Measurements from ENCODE around the gene MED29. TPM values are rescaled to one million over a fixed set of nuclear protein-coding genes. Genes with fewer than 3 reads are reported as not detected.

Gene MED29
- total and polyA plus RNA-seq, 10 of the 15 experiments (the other 5 are each of a cell fraction or from before 2014, with no cell fraction given), result 3.2 to 36.6 (median 22.8) TPM

- Histone ChIP-seq H4K20me1 (ENCODE audit: control insufficient read depth, insufficient read depth) (no peaks in the 10 kb centered on the region), H3K9ac (ENCODE audit: control insufficient read depth, insufficient read depth, low read length) (peak within 1 kb of the TSS; percentile 80), H3K4me2 (ENCODE audit: control insufficient read depth, insufficient read depth) (peak within 1 kb of the TSS; percentile 92), H3K36me3 (ENCODE audit: control insufficient read depth in 2 of 2, insufficient read depth in 2 of 2, low read length in 1 of 2) (peaks cover 2 to 6% of the 10 kb centered on the region in 2 experiments; a peak in 2 of 4 replicates), H3K27me3 (replicated peaks in 1 of 2; ENCODE audit: control insufficient read depth in 2 of 2, insufficient read depth in 2 of 2, low read length in 1 of 2) (no peaks in the 10 kb centered on the region), H3K4me1 (ENCODE audit: control insufficient read depth, insufficient read depth, low read length) (peaks cover 45% of the 10 kb centered on the region), H3K79me2 (ENCODE audit: control insufficient read depth, insufficient read depth, low read length) (peaks cover 62% of the 10 kb centered on the region), H2AFZ (ENCODE audit: control insufficient read depth, low read depth, low read length) (no peak within 1 kb of the TSS), H3K9me3 (replicated peaks; ENCODE audit: control insufficient read depth, insufficient read depth, low read length) (no peaks in the 10 kb centered on the region), H3K4me3 (peak within 1 kb of the TSS; percentile 98), H3K27ac (ENCODE audit: control insufficient read depth, insufficient read depth) (peak within 1 kb of the TSS; percentile 100)
- under 1% methylated on average over 36 of the region's 56 CpGs for WGBS (ENCODE audit: insufficient coverage, insufficient replicate concordance, low lambda C conversion rate, missing lambda C conversion rate)
- FAIRE-seq, result peak; percentile 89
- SMC1A ChIA-PET (ENCODE audit: uncharacterized antibody, unreplicated experiment), result interaction anchor here (1.1 to 3.0 kb wide), 3 partner anchors 8 to 16 kb away, joined by 3 to 18 read pairs (median 4); partner anchors contain the start of genes MED29 and PAF1
- POLR2A ChIA-PET, result interaction anchor here (0.6 to 3.9 kb wide), 8 partner anchors 9 to 1931 kb away, joined by 3 to 39 read pairs (median 4); partner anchors contain the start of genes MED29, PAF1, RPS16 and SUPT5H
- in situ Hi-C loops (cut with MboI) (no loop called here), intact Hi-C loops (cut with micrococcal nuclease; ENCODE audit: unreplicated experiment) (loop anchor here (10.0 kb wide), 1 partner anchor 432 kb away; the partner anchor contains the start of gene FBXO17)
- RAD21 ChIA-PET (ENCODE audit: unreplicated experiment), result interaction anchor here (0.9 to 4.5 kb wide), 2 partner anchors 9 to 71 kb away, joined by 4 to 37 read pairs; no protein-coding TSS in a partner anchor
- CTCF ChIA-PET, result interaction anchor here (0.8 kb wide), 1 partner anchor 9 kb away, joined by 4 read pairs; no protein-coding TSS in a partner anchor
- BruUV-seq (replicated peaks), result TSS peak; percentile 81
- peak; percentile 29 for ATAC-seq
- DNase-seq (ENCODE audit: low read depth, low spot score), result no peak
- peak; percentile 84 for TF ChIP-seq IKZF1 (conservative IDR thresholded peaks at IDR 0.05)
- TF ChIP-seq, protein P1, sequence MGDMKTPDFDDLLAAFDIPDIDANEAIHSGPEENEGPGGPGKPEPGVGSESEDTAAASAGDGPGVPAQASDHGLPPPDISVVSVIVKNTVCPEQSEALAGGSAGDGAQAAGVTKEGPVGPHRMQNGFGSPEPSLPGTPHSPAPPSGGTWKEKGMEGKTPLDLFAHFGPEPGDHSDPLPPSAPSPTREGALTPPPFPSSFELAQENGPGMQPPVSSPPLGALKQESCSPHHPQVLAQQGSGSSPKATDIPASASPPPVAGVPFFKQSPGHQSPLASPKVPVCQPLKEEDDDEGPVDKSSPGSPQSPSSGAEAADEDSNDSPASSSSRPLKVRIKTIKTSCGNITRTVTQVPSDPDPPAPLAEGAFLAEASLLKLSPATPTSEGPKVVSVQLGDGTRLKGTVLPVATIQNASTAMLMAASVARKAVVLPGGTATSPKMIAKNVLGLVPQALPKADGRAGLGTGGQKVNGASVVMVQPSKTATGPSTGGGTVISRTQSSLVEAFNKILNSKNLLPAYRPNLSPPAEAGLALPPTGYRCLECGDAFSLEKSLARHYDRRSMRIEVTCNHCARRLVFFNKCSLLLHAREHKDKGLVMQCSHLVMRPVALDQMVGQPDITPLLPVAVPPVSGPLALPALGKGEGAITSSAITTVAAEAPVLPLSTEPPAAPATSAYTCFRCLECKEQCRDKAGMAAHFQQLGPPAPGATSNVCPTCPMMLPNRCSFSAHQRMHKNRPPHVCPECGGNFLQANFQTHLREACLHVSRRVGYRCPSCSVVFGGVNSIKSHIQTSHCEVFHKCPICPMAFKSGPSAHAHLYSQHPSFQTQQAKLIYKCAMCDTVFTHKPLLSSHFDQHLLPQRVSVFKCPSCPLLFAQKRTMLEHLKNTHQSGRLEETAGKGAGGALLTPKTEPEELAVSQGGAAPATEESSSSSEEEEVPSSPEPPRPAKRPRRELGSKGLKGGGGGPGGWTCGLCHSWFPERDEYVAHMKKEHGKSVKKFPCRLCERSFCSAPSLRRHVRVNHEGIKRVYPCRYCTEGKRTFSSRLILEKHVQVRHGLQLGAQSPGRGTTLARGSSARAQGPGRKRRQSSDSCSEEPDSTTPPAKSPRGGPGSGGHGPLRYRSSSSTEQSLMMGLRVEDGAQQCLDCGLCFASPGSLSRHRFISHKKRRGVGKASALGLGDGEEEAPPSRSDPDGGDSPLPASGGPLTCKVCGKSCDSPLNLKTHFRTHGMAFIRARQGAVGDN (IDR thresholded peaks at IDR 0.05), result peak; percentile 99
- peak; percentile 48; the same call in 1 of the 2 replicates for TF ChIP-seq TBL1XR1 (IDR thresholded peaks at IDR 0.05; ENCODE audit: low read depth, low read length)
- TF ChIP-seq MTA2 (IDR thresholded peaks at IDR 0.05; ENCODE audit: low read depth), result no peak
- no peak for TF ChIP-seq JUNB (IDR thresholded peaks at IDR 0.05)
- peak; percentile 37 for TF ChIP-seq CHD2 (IDR thresholded peaks at IDR 0.05; ENCODE audit: borderline replicate concordance, low read depth, low read length)
- TF ChIP-seq ZSCAN29 (IDR thresholded peaks at IDR 0.05), result peak; percentile 57; the same call in 1 of the 2 replicates
- peak; percentile 24 to 66; a peak in 2 of 3 replicates for TF ChIP-seq EGR1 (IDR thresholded peaks at IDR 0.05; ENCODE audit: borderline replicate concordance in 1 of 2, low read depth in 2 of 2, low read length in 2 of 2)
- TF ChIP-seq KDM1A (IDR thresholded peaks at IDR 0.05; ENCODE audit: borderline replicate concordance), result no peak
- TF ChIP-seq PKNOX1 (IDR thresholded peaks at IDR 0.05), result peak; percentile 9; the same call in 1 of the 2 replicates
- TF ChIP-seq RUNX3 (IDR thresholded peaks at IDR 0.05; ENCODE audit: low read length), result no peak
- TF ChIP-seq RFX5 (IDR thresholded peaks at IDR 0.05; ENCODE audit: low read depth, low read length), result 0 out of 2 replicates have a peak, but pooled peaks have one; percentile 8
- TF ChIP-seq CBX3 (IDR thresholded peaks at IDR 0.05; ENCODE audit: borderline replicate concordance, low read depth), result no peak
- peak in 1 of 2 experiments; percentile 28; a peak in 1 of 4 replicates for TF ChIP-seq IKZF2 (IDR thresholded peaks at IDR 0.05)
- no peak for TF ChIP-seq FOXM1 (IDR thresholded peaks at IDR 0.05; ENCODE audit: low read depth, low read length)
- TF ChIP-seq CBFB (IDR thresholded peaks at IDR 0.05; ENCODE audit: low read depth), result peak; percentile 93
- peak; percentile 44; the same call in 1 of the 2 replicates for TF ChIP-seq SPI1 (IDR thresholded peaks at IDR 0.05; ENCODE audit: borderline replicate concordance, insufficient read depth, low read depth, low read length)
- TF ChIP-seq SREBF1 (IDR thresholded peaks at IDR 0.05; ENCODE audit: low read length), result no peak
- peak; percentile 21 for TF ChIP-seq KLF5 (IDR thresholded peaks at IDR 0.05; ENCODE audit: partially characterized antibody)
- peak; percentile 52; the same call in 1 of the 2 replicates for TF ChIP-seq MYB (IDR thresholded peaks at IDR 0.05; ENCODE audit: borderline replicate concordance, low read depth, low read length)
Observed at GRCh38 chr19:39406656-39407409, 15.7 kb downstream of the MED29 start, which contains the start of gene ZFP36. TSS of gene ZFP36 (plus strand) at chr19:39406847. CDS start at chr19:39406905, 58 bp downstream.

Data from GM12878 (cell line).